ENCODE results near the gene HYCC2. TPM values are rescaled to one million over a fixed set of nuclear protein-coding genes. Genes with fewer than 3 reads are reported as not detected.
A peak's percentile ranks its signal among the peaks of the same experiment; 100 is the strongest.
"Not testable (repeated sequence)": the region's sequence is repeated elsewhere in the genome, so short reads cannot be mapped to it uniquely, and the experiment has no call there.

HYCC2 gene
- total RNA-seq, 6 experiments from 2014 or later: 12.1 to 17.6 (median 13.5) TPM

DNA sequence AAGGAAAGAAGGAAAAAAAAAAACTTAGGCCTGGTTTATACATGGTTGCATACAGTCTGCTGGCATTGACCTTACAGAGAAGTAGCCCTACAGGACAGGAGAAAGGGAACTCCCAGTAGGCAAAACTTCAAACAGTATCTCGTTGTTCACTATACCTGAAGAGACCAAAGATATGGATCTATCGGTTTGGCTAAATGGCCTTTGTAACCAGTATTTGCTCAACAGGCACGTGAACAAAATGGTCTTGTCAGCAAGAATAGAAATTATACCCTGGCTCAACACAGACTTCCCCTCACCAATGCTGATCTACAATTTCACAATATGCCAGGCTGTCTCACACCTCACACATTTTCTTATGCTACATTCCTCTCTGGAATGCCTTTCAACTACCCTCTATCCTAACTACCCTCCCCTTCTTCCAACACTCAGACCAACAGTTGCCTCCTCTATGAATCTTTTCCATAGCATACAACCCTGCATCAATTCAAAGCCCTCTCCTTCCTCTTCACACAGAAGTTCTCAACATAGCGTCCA, 13.7 kb downstream of the HYCC2 start:
- Mint-ChIP-seq H3K27me3 (ENCODE audit: insufficient read depth) (no peaks in the 10 kb centered on the region; the same call in 1 of the 2 replicates), H3K27ac (peak overlapping the region; percentile 62), H3K4me1 (ENCODE audit: low read depth) (peaks cover 23% of the 10 kb centered on the region), H3K9me3 (no peaks in the 10 kb centered on the region), H3K36me3 (ENCODE audit: low read depth) (no peaks in the 10 kb centered on the region; the same call in 1 of the 2 replicates), H3K4me3 (no peak overlapping the region)
- no peak for DNase-seq
- no peak for TF ChIP-seq CTCF (IDR thresholded peaks at IDR 0.05)

DNA sequence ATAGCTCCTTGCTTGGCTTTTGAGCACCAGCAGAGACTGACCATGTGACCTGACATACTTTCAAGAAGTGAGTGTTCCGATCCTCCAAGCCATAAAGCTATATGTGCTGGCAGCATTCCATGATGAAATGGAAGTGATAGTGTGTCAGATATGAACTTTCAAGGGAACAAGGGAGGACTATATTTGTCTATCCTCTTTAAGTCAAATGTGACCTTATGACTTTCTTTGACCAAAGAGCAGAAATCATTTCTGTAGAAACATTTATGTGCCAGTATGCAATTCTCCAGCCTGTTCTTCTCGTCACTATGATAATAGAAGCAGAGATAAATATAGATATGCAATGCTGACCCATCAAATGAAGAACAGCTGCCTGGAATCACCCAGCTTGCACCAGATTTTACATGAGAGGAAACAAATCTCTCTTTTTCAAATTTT, 14.4 kb downstream of the HYCC2 start:
- peak overlapping the region; percentile 62 for H3K27ac Mint-ChIP-seq

GRCh38 chr2:201049455-201049854, 22.0 kb downstream of the HYCC2 start:
- H3K36me3 Mint-ChIP-seq (ENCODE audit: low read depth): peaks cover 9% of the 10 kb centered on the region; the same call in 1 of the 2 replicates
- no peak for TF ChIP-seq CTCF (IDR thresholded peaks at IDR 0.05)
- no peak for DNase-seq

More for the DNA sequence above, 14.4 kb downstream of the HYCC2 start:
- peak; percentile 42 for DNase-seq
- Mint-ChIP-seq H3K4me1 (ENCODE audit: low read depth) (peaks cover 23% of the 10 kb centered on the region), H3K4me3 (no peak overlapping the region), H3K36me3 (ENCODE audit: low read depth) (no peaks in the 10 kb centered on the region; the same call in 1 of the 2 replicates), H3K9me3 (no peaks in the 10 kb centered on the region), H3K27me3 (ENCODE audit: insufficient read depth) (no peaks in the 10 kb centered on the region; the same call in 1 of the 2 replicates)
- TF ChIP-seq CTCF (IDR thresholded peaks at IDR 0.05): no peak

DNA sequence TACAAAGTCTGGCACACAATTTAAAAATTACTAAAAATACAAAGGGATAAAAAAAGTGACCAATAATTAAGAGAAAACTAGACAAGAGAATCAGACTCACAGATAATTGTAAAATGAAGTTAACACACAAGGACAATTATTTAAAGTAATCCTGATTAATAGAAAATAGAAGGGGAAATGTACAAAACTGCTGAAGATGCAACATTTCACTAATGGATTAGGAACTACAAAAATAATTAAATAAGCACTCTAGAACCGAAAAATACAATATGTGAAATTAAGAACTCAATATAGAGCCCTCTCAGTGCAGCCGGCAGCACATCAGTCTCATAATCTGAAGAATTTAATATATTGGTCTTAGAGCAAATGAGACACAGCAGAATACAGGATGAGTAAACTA, 24.6 kb downstream of the HYCC2 start:
- no peak overlapping the region for H3K4me3 Mint-ChIP-seq
- no peak for DNase-seq
- no peak overlapping the region for H3K27ac Mint-ChIP-seq
- H3K9me3 Mint-ChIP-seq: no peaks in the 10 kb centered on the region
- H3K27me3 Mint-ChIP-seq (ENCODE audit: insufficient read depth): no peaks in the 10 kb centered on the region
- no peak for TF ChIP-seq CTCF (IDR thresholded peaks at IDR 0.05)
- H3K36me3 Mint-ChIP-seq (ENCODE audit: low read depth): peaks cover 9% of the 10 kb centered on the region; the same call in 1 of the 2 replicates
- H3K4me1 Mint-ChIP-seq (ENCODE audit: low read depth): peaks cover 10% of the 10 kb centered on the region; the same call in 1 of the 2 replicates

More at GRCh38 chr2:201049455-201049854, 22.0 kb downstream of the HYCC2 start:
- Mint-ChIP-seq H3K4me3 (no peak overlapping the region), H3K27me3 (ENCODE audit: insufficient read depth) (no peaks in the 10 kb centered on the region), H3K9me3 (no peaks in the 10 kb centered on the region), H3K27ac (no peak overlapping the region), H3K4me1 (ENCODE audit: low read depth) (peaks cover 10% of the 10 kb centered on the region; the same call in 1 of the 2 replicates)

- H3K4me3 Mint-ChIP-seq; H3K27ac Mint-ChIP-seq; H3K27me3 Mint-ChIP-seq (ENCODE audit: insufficient read depth); H3K4me1 Mint-ChIP-seq (ENCODE audit: low read depth); DNase-seq; H3K9me3 Mint-ChIP-seq: not testable (repeated sequence)
- H3K36me3 Mint-ChIP-seq (ENCODE audit: low read depth): peaks cover 21% of the 10 kb centered on the region
Observed at GRCh38 chr2:201043050-201043449, 28.4 kb downstream of the HYCC2 start.

DNA sequence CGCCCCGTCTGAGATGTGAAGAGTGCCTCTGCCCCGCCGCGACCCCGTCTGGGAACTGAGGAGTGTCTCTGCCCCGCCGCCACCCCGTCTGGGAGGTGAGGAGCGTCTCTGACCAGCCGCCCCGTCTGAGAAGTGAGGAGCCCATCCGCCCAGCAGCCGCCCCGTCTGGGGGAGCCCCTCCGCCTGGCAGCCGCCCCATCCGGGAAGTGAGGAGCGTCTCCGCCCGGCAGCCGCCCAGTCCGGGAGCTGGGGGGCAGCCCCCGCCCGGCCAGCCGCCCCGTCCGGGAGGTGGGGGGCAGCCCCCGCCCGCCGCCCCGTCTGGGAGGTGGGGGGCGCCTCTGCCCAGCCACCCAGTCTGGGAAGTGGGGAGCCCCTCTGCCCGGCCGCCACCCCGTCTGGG, 29.0 kb downstream of the HYCC2 start:
- H3K4me1 Mint-ChIP-seq (ENCODE audit: low read depth); H3K27ac Mint-ChIP-seq; H3K9me3 Mint-ChIP-seq; H3K4me3 Mint-ChIP-seq; DNase-seq; H3K27me3 Mint-ChIP-seq (ENCODE audit: insufficient read depth): not testable (repeated sequence)
- H3K36me3 Mint-ChIP-seq (ENCODE audit: low read depth): peaks cover 19% of the 10 kb centered on the region
